Stomach (tissue), 9 donors: ENCODE results near the gene SFI1. TPM values are rescaled to one million over a fixed set of nuclear protein-coding genes. Genes with fewer than 3 reads are reported as not detected.

Source experiments
- DNase-seq, 2 donors: peaks; one replicate each; pipeline versions ENCODE4 v3.0.0 to v3.0.0-alpha.2; 2013 to 2019
- H3K27ac ChIP-seq, 5 donors: fragments of 200-600 bp in 4 of 5; sonication (generic) in 4 of 5; one replicate each; pipeline ENCODE4 v1.5.1; 2013 to 2019; ENCODE audit warnings: mild to moderate bottlenecking in 1 of 5, moderate library complexity in 1 of 5
- H3K27me3 ChIP-seq, 3 donors: fragments of 200-600 bp; sonication (generic); one replicate each; pipeline ENCODE4 v1.5.1; 2017 to 2019; ENCODE audit warnings: mixed run types in 1 of 3
- H3K36me3 ChIP-seq, 4 donors: fragments of 200-600 bp; sonication (generic); 1 replicate in 3 of 4; 2 replicates in 1 of 4; pipeline ENCODE4 v1.5.1; 2016 to 2019
- H3K4me1 ChIP-seq, 4 donors: fragments of 200-600 bp; sonication (generic); one replicate each; pipeline ENCODE4 v1.5.1; 2016 to 2019
- H3K4me3 ChIP-seq, 4 donors: fragments of 200-600 bp; sonication (generic) in 3 of 4; one replicate each; pipeline ENCODE4 v1.5.1; 2016 to 2019; ENCODE audit warnings: mild to moderate bottlenecking in 1 of 4
- H3K9me3 ChIP-seq, 4 donors: fragments of 200-600 bp; sonication (generic); one replicate each; pipeline ENCODE4 v1.5.1; 2016 to 2019
- CTCF ChIP-seq, 7 experiments: fragments of 450-650 bp in 4 of 7; fragments of 200-600 bp in 3 of 7; sonication (generic) in 3 of 7; IDR thresholded peaks; one replicate each; pipeline ENCODE4 v1.5.1; 2016 to 2019; ENCODE audit warnings: antibody characterized with exemption in 7 of 7, control low read depth in 2 of 7, mild to moderate bottlenecking in 1 of 7
- EP300 ChIP-seq: sonication (generic); formaldehyde crosslinking; IDR thresholded peaks from one replicate; pipeline ENCODE4 v1.6.1; 2017; ENCODE audit warnings: antibody characterized with exemption
- POLR2A ChIP-seq, 4 donors: fragments of 450-650 bp; IDR thresholded peaks; one replicate each; pipeline ENCODE4 v1.6.1; 2016; ENCODE audit warnings: antibody characterized with exemption in 4 of 4, control low read depth in 2 of 4, mild to moderate bottlenecking in 1 of 4, moderate library complexity in 1 of 4
- POLR2AphosphoS5 ChIP-seq, 3 donors: sonication (generic); formaldehyde crosslinking; IDR thresholded peaks; one replicate each; pipeline ENCODE4 v1.6.1; 2016; ENCODE audit warnings: antibody characterized with exemption in 3 of 3
- WGBS, 5 donors: extraction: QIAGEN DNeasy Blood & Tissue Kit in 3 of 5; methylation state at CpG; one replicate each; pipeline versions ENCODE4 v1.1.5 to v1.1.7; 2013 to 2018; 5-methylcytosine and 5-hydroxymethylcytosine counted together
- intact Hi-C: fragments of 100-400 bp; cut with DNase I; formaldehyde crosslinking; loops from one replicate; pipeline ENCODE4 v1.15.1; 2023; ENCODE audit warnings: low total_unique reads
- polyA plus RNA-seq, 3 donors: library from polyadenylated mRNA; stranded (reverse); fragments of 200-250 nt; gene quantifications; one replicate each; pipeline ENCODE4 v1.2.3, GENCODE V29; 2013
- total RNA-seq, 5 donors: library from RNA; depleted of rRNA; stranded (reverse); fragments of >200 nt; gene quantifications; one replicate each; pipeline versions ENCODE4 v1.1.0 to v1.2.3, GENCODE V29; 2014 to 2016
- donor health status: healthy with polysubstance abuse.
- donor health status: Bipolar disorder and iron deficiency.
- donor health status: healthy.

SFI1 gene
- total and polyA plus RNA-seq, 8 donors = 11.3 to 194 (median 30.1) TPM

DNA sequence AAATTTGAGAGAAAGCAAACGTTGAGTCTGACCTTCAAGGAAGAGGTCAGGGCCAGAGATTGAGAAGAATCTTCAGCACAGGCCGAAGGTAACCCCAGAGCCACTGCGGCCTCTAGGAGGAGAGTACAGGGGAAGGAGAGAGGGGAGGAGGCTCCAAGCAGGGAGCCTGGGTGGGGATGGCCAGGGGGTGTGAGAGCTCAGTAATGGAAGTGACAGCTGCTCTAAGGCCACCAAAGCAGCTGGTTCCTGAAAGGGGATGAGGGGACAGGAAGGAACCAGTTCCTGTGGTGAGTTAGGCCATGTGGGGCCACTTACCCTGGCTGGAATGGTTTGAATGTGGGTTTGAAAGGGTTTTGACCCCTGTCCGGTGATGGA is 119.6 kb downstream of the SFI1 start:
- H3K36me3 ChIP-seq = peaks cover 31 to 72% (median 56%) of the 10 kb centered on the region in 4 donors

GRCh38 chr22:31616315-31616980 is 120.1 kb downstream of the SFI1 start:
- peak in 1 of 2 donors; percentile 42 for DNase-seq
- Histone ChIP-seq H3K9me3 (no peaks in the 10 kb centered on the region), H3K36me3 (peaks cover 36 to 72% (median 56%) of the 10 kb centered on the region in 4 donors), H3K4me3 (no peak overlapping the region), H3K27me3 (no peaks in the 10 kb centered on the region), H3K27ac (peak overlapping the region in 1 of 5 donors; percentile 7), H3K4me1 (peaks cover 5 to 25% (median 16%) of the 10 kb centered on the region in 4 donors)
- WGBS, 5 donors = 65 to 75% (median 72%) methylated on average over 5 to 9 of the region's 9 CpGs
- intact Hi-C loops = no loop called here
- TF ChIP-seq POLR2A (IDR thresholded peaks at IDR 0.05) (no peak), CTCF (IDR thresholded peaks at IDR 0.05) (no peak), POLR2AphosphoS5 (IDR thresholded peaks at IDR 0.05) (no peak), EP300 (no peak)

More for the DNA sequence above, 119.6 kb downstream of the SFI1 start:
- intact Hi-C loops = no loop called here
- Histone ChIP-seq H3K9me3 (no peaks in the 10 kb centered on the region), H3K27me3 (no peaks in the 10 kb centered on the region), H3K4me3 (no peak overlapping the region), H3K4me1 (peaks cover 5 to 25% (median 19%) of the 10 kb centered on the region in 4 donors), H3K27ac (no peak overlapping the region)
- TF ChIP-seq POLR2A (IDR thresholded peaks at IDR 0.05) = no peak
- no peak for TF ChIP-seq POLR2AphosphoS5 (IDR thresholded peaks at IDR 0.05)
- no peak for TF ChIP-seq CTCF (IDR thresholded peaks at IDR 0.05)
- TF ChIP-seq EP300 = no peak
- 56 to 67% (median 59%) methylated on average over 4 of the region's 4 CpGs for WGBS, 5 donors
- DNase-seq = no peak

- Histone ChIP-seq H3K9me3 (no peaks in the 10 kb centered on the region), H3K27me3 (no peaks in the 10 kb centered on the region), H3K4me3 (no peak overlapping the region), H3K27ac (no peak overlapping the region), H3K4me1 (peaks cover 5 to 25% (median 16%) of the 10 kb centered on the region in 4 donors), H3K36me3 (peaks cover 40 to 82% (median 69%) of the 10 kb centered on the region in 4 donors)
- TF ChIP-seq POLR2A (IDR thresholded peaks at IDR 0.05) = no peak
- TF ChIP-seq POLR2AphosphoS5 (IDR thresholded peaks at IDR 0.05) = no peak
- TF ChIP-seq EP300 = no peak
- TF ChIP-seq CTCF (IDR thresholded peaks at IDR 0.05) = no peak
- no peak for DNase-seq
- intact Hi-C loops = no loop called here
- WGBS, 5 donors = 78 to 90% (median 86%) methylated on average over 10 to 17 of the region's 17 CpGs
These were observed 121.7 kb downstream of the SFI1 start for GRCh38 chr22:31618057-31618456.

DNA sequence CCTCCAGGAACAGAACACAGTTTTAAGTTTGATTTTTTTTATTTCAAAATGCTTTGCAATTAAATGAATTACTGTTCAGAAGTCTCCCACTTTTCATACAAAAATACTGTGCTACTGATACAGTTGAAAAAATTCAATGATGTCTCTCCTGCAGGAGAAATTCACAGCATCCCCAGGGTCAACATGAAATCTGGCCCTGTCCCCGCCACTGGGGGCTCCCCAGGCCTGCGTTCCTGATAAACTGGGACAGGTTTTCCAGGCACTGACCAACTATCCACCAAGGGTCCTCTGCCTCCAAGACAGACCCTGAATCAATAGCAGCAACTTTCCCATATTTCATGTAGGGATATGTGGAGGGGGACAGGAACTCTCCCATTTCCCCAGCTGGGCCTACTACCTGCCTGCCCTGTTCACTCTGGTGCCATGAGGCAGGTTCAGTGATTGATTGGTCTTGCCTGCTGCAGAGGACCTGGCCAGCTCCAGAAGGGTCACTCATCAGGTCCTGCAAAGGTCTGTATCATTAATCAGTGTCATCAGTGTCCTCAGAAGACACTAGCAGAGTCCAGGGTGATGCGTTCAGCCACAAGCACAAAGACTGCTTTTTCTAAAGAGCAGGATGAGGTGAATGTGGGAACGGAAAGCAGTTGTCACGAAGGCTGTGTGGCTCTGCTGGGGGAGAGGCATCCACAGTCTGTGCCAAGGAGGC is 122.3 kb downstream of the SFI1 start:
- TF ChIP-seq POLR2A (IDR thresholded peaks at IDR 0.05) = no peak
- TF ChIP-seq CTCF (IDR thresholded peaks at IDR 0.05) = no peak
- TF ChIP-seq POLR2AphosphoS5 (IDR thresholded peaks at IDR 0.05) = no peak
- TF ChIP-seq EP300 = no peak
- 78 to 88% (median 84%) methylated on average over 5 of the region's 5 CpGs for WGBS, 5 donors

More for the DNA sequence above, 122.3 kb downstream of the SFI1 start:
- no peak overlapping the region for H3K27ac ChIP-seq
- H3K9me3 ChIP-seq = no peaks in the 10 kb centered on the region
- H3K27me3 ChIP-seq = no peaks in the 10 kb centered on the region
- H3K36me3 ChIP-seq = peaks cover 40 to 82% (median 74%) of the 10 kb centered on the region in 4 donors
- DNase-seq = no peak
- peaks cover 5 to 25% (median 16%) of the 10 kb centered on the region in 4 donors for H3K4me1 ChIP-seq
- intact Hi-C loops = no loop called here
- no peak overlapping the region for H3K4me3 ChIP-seq
